IMR-90 (cell line): ENCODE measurements around the gene CYP26B1. TPM values are rescaled to one million over a fixed set of nuclear protein-coding genes. Genes with fewer than 3 reads are reported as not detected.

ENCODE experiments used
- ATAC-seq: fragments of 200-7000 bp; cut with Tn5 transposase; 2 replicates; pipeline ENCODE4 v1.9.1; 2020; ENCODE audit warnings: low read depth, mild to moderate bottlenecking, moderate library complexity
- BruUV-seq: library from RNA; stranded (reverse); fragments of 400-500 nt; replicated peaks from 2 replicates; lab custom pipeline; 2021; lab: Mats Ljungman, UMichigan
- CTCF ChIA-PET: fragments of 300-600 bp; formaldehyde crosslinking; extraction: SDS; loops from one replicate; lab custom pipeline; 2021; ENCODE audit warnings: antibody characterized with exemption; lab: Yijun Ruan, JAX
- POLR2A ChIA-PET: fragments of 300-600 bp; sonication (Branson Sonifier 250); formaldehyde crosslinking; loops from one replicate; lab custom pipeline; 2022; ENCODE audit warnings: antibody characterized with exemption; ENCODE audit not compliant: unreplicated experiment; lab: Charles Lee
- DNase-seq: peaks from one replicate; pipeline ENCODE4 v3.0.0; 2013
- H2AFZ ChIP-seq: replicated peaks from 2 replicates; pipeline ENCODE3; 2013; ENCODE audit warnings: low read length, mild to moderate bottlenecking; ENCODE audit not compliant: poor library complexity
- H2AK5ac ChIP-seq: 2 replicates; pipeline ENCODE4 v1.6.1; 2013; ENCODE audit warnings: low read depth, low read length, inconsistent platforms
- H2AK9ac ChIP-seq: replicated peaks from 2 replicates; pipeline ENCODE3; 2013; ENCODE audit warnings: mild to moderate bottlenecking, low read depth, low read length, moderate library complexity; ENCODE audit not compliant: poor library complexity
- H2BK120ac ChIP-seq: 2 replicates; pipeline ENCODE4 v1.6.1; 2013; ENCODE audit warnings: low read depth, low read length, inconsistent platforms
- H2BK15ac ChIP-seq: 3 replicates; pipeline ENCODE4 v1.6.1; 2013; ENCODE audit warnings: low read depth, low read length, inconsistent platforms
- H2BK20ac ChIP-seq: 2 replicates; pipeline ENCODE4 v1.6.1; 2013; ENCODE audit warnings: low read depth, mild to moderate bottlenecking, inconsistent platforms, low read length, moderate library complexity
- H2BK5ac ChIP-seq: 2 replicates; pipeline ENCODE4 v1.6.1; 2013; ENCODE audit warnings: mild to moderate bottlenecking, low read depth, low read length, inconsistent platforms; ENCODE audit not compliant: poor library complexity, severe bottlenecking
- H3K14ac ChIP-seq: replicated peaks from 2 replicates; pipeline ENCODE4 v1.6.1; 2013; ENCODE audit warnings: low read depth, low read length, inconsistent platforms
- H3K18ac ChIP-seq: 2 replicates; pipeline ENCODE4 v1.6.1; 2013; ENCODE audit warnings: low read depth, low read length, control low read depth
- H3K23ac ChIP-seq: 2 replicates; pipeline ENCODE4 v1.6.1; 2013; ENCODE audit warnings: low read depth, low read length, inconsistent platforms
- H3K27ac ChIP-seq: 2 replicates; pipeline ENCODE4 v1.5.1; 2013; ENCODE audit warnings: mild to moderate bottlenecking, control low read depth, low read length; ENCODE audit not compliant: insufficient read depth
- H3K27me3 ChIP-seq: 2 replicates; pipeline ENCODE4 v1.6.1; 2013; ENCODE audit warnings: low read length; ENCODE audit not compliant: control insufficient read depth, insufficient read depth
- H3K36me3 ChIP-seq: 2 replicates; pipeline ENCODE4 v1.6.1; 2013; ENCODE audit warnings: low read length, mixed read lengths; ENCODE audit not compliant: control insufficient read depth, insufficient read depth
- H3K4ac ChIP-seq: 2 replicates; pipeline ENCODE4 v1.6.1; 2013; ENCODE audit warnings: low read depth, low read length, inconsistent platforms
- H3K4me1 ChIP-seq: 2 replicates; pipeline ENCODE4 v1.6.1; 2013; ENCODE audit warnings: low read length, mixed read lengths; ENCODE audit not compliant: control insufficient read depth, insufficient read depth
- H3K4me2 ChIP-seq: 2 replicates; pipeline ENCODE4 v1.6.1; 2013; ENCODE audit warnings: low read depth, mild to moderate bottlenecking, control low read depth, low read length, moderate library complexity
- H3K4me3 ChIP-seq: 2 replicates; pipeline ENCODE4 v1.5.1; 2013; ENCODE audit warnings: low read depth, mild to moderate bottlenecking, control low read depth, low read length, moderate library complexity; ENCODE audit not compliant: insufficient read depth
- H3K56ac ChIP-seq: 2 replicates; pipeline ENCODE4 v1.6.1; 2013; ENCODE audit warnings: low read length, inconsistent platforms; ENCODE audit not compliant: insufficient read depth; ENCODE audit errors: extremely low read depth
- H3K79me1 ChIP-seq, 2 experiments: 2 replicates each; pipeline ENCODE4 v1.6.1; 2013; ENCODE audit warnings: low read length in 2 of 2, inconsistent platforms in 1 of 2, low read depth in 1 of 2
- H3K9ac ChIP-seq: 2 replicates; pipeline ENCODE4 v1.6.1; 2013; ENCODE audit warnings: low read depth, low read length, control low read depth
- H3K9me1 ChIP-seq: 2 replicates; pipeline ENCODE4 v1.6.1; 2013; ENCODE audit warnings: low read length, inconsistent platforms; ENCODE audit not compliant: insufficient read depth
- H3K9me3 ChIP-seq: 2 replicates; pipeline ENCODE4 v1.6.1; 2013; ENCODE audit warnings: low read length; ENCODE audit not compliant: control insufficient read depth, insufficient read depth
- H4K20me1 ChIP-seq: 2 replicates; pipeline ENCODE4 v1.6.1; 2013; ENCODE audit warnings: low read length, inconsistent platforms; ENCODE audit not compliant: insufficient read depth
- H4K5ac ChIP-seq: 2 replicates; pipeline ENCODE4 v1.6.1; 2013; ENCODE audit warnings: mild to moderate bottlenecking, low read depth, low read length, control low read depth
- H4K8ac ChIP-seq, 2 experiments: 2 replicates each; pipeline ENCODE4 v1.6.1; 2013; ENCODE audit warnings: low read depth in 2 of 2, low read length in 2 of 2, control low read depth in 1 of 2, inconsistent platforms in 1 of 2
- H4K91ac ChIP-seq: 2 replicates; pipeline ENCODE4 v1.6.1; 2013; ENCODE audit warnings: low read depth, low read length, inconsistent platforms; ENCODE audit not compliant: insufficient read depth
- BHLHE40 ChIP-seq: fragments of 150-350 bp; IDR thresholded peaks from 2 replicates; pipeline ENCODE4 v1.6.1; 2016; ENCODE audit warnings: mild to moderate bottlenecking, low read depth, low read length
- CEBPB ChIP-seq: IDR thresholded peaks from 2 replicates; pipeline ENCODE4 v1.6.1; 2012; ENCODE audit warnings: low read depth, low read length, improper control_type of control experiment
- CHD1 ChIP-seq: IDR thresholded peaks from 2 replicates; pipeline ENCODE4 v1.6.1; 2012; ENCODE audit warnings: low read depth, low read length, improper control_type of control experiment
- FOS ChIP-seq: fragments of 150-350 bp; IDR thresholded peaks from 2 replicates; pipeline ENCODE4 v1.6.1; 2016; ENCODE audit warnings: low read depth, low read length
- MAFK ChIP-seq: IDR thresholded peaks from 2 replicates; pipeline ENCODE4 v1.6.1; 2012; ENCODE audit warnings: low read depth, low read length, improper control_type of control experiment
- MAZ ChIP-seq: IDR thresholded peaks from 2 replicates; pipeline ENCODE4 v1.6.1; 2012; ENCODE audit warnings: low read depth, mild to moderate bottlenecking, low read length, improper control_type of control experiment, moderate library complexity, borderline replicate concordance
- MXI1 ChIP-seq: IDR thresholded peaks from 2 replicates; pipeline ENCODE4 v1.6.1; 2012; ENCODE audit warnings: low read depth, mild to moderate bottlenecking, low read length, moderate library complexity, borderline replicate concordance
- NFE2L2 ChIP-seq: fragments of 150-350 bp; IDR thresholded peaks from 2 replicates; pipeline ENCODE4 v1.6.1; 2016; ENCODE audit warnings: low read depth, mild to moderate bottlenecking, low read length
- POLR2A ChIP-seq: IDR thresholded peaks from 2 replicates; pipeline ENCODE4 v1.6.1; 2012; ENCODE audit warnings: mild to moderate bottlenecking, low read depth, low read length
- RAD21 ChIP-seq: IDR thresholded peaks from 2 replicates; pipeline ENCODE4 v1.6.1; 2012; ENCODE audit warnings: low read length, improper control_type of control experiment
- RCOR1 ChIP-seq: IDR thresholded peaks from 2 replicates; pipeline ENCODE4 v1.6.1; 2012; ENCODE audit warnings: mild to moderate bottlenecking, low read length, improper control_type of control experiment; ENCODE audit not compliant: insufficient replicate concordance
- RFX5 ChIP-seq: IDR thresholded peaks from 2 replicates; pipeline ENCODE4 v1.8.0; 2012; ENCODE audit warnings: low read depth, mild to moderate bottlenecking, low read length, moderate library complexity
- SMC3 ChIP-seq: fragments of 150-350 bp; IDR thresholded peaks from 2 replicates; pipeline ENCODE4 v1.6.1; 2016; ENCODE audit warnings: low read depth, mild to moderate bottlenecking, antibody characterized with exemption, low read length, moderate library complexity
- WGBS, 2 experiments: methylation state at CpG; one replicate each; pipeline versions ENCODE4 v1.1.5 to v1.1.7; 2013; ENCODE audit warnings: missing lambda C conversion rate in 2 of 2; ENCODE audit not compliant: insufficient read length in 1 of 2; ENCODE audit errors: extremely low coverage in 2 of 2; 5-methylcytosine and 5-hydroxymethylcytosine counted together
- dilution Hi-C: fragments of 300-500 bp; cut with HindIII; formaldehyde crosslinking; loops from one replicate; pipeline ENCODE4 v1.14.3; 2018; ENCODE audit warnings: low sequenced_read_pairs; ENCODE audit not compliant: unreplicated experiment
- in situ Hi-C: fragments of 300-500 bp; cut with MboI; formaldehyde crosslinking; loops from 3 replicates; pipeline ENCODE4 v1.14.3; 2019; ENCODE audit warnings: low sequenced_read_pairs, inconsistent platforms, mixed read lengths
- intact Hi-C: fragments of 100-400 bp; cut with micrococcal nuclease; formaldehyde crosslinking; loops from 2 replicates; pipeline ENCODE4 v1.10.0; 2022
- polyA plus RNA-seq, 3 experiments: library from polyadenylated mRNA; depleted of rRNA; stranded (reverse); fragments of >200 nt; gene quantifications; 2 replicates each; pipeline ENCODE4 v1.2.3, GENCODE V29; 2012; ENCODE audit warnings: low replicate concordance in 1 of 3
- total RNA-seq: library from RNA; depleted of rRNA; stranded (reverse); fragments of >200 nt; gene quantifications from 2 replicates; pipeline ENCODE4 v1.2.3, GENCODE V29; 2012
- TF ChIP-seq, protein P1 (sequence below): fragments of 150-350 bp; IDR thresholded peaks from 2 replicates; pipeline ENCODE4 v1.6.1; 2016; ENCODE audit warnings: low read depth, mild to moderate bottlenecking, low read length, moderate library complexity, borderline replicate concordance
- TF ChIP-seq, protein P2 (sequence below): fragments of 150-350 bp; IDR thresholded peaks from 2 replicates; pipeline ENCODE4 v1.6.1; 2017; ENCODE audit warnings: mild to moderate bottlenecking, antibody characterized with exemption, low read length, low read depth

The CYP26B1 gene
- total and polyA plus RNA-seq, 2 of the 4 experiments (the other 2 are of a cell fraction) = 0.02 TPM; not detected in 1

DNA sequence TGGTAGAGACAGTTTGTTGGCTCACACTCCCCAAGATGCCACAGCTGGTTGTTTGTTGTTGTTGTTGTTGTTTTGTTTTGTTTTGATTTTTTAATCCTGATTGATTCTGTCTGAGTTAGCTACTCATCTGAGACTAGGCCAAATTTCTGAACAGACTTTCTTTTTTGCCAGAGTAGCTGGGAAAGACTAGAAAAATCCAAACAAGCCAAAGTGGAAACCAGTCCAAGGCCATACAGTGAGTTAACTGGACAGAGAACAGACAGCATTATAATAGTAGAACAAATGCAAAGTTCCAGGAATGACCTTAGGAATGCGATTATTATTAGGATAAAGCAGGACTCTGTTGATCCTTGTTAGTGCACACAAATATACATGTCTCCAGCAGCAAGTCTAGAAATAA, 43.8 kb upstream of the CYP26B1 start:
- Histone ChIP-seq H4K5ac (no peak overlapping the region), H4K20me1 (no peaks in the 10 kb centered on the region), H2BK15ac (no peak overlapping the region), H2AK9ac (no peak overlapping the region), H3K36me3 (no peaks in the 10 kb centered on the region), H3K4me1 (no peaks in the 10 kb centered on the region), H3K9me1 (peaks cover 2% of the 10 kb centered on the region; the same call in 1 of the 2 replicates), H2BK5ac (no peak overlapping the region), H2AK5ac (no peak overlapping the region), H2AFZ (no peak overlapping the region), H3K56ac (no peak overlapping the region), H3K79me1 (no peaks in the 10 kb centered on the region), H3K18ac (no peak overlapping the region), H3K4me3 (no peak overlapping the region), H2BK20ac (no peak overlapping the region), H3K9me3 (peaks cover 3% of the 10 kb centered on the region; the same call in 1 of the 2 replicates), H3K4me2 (no peak overlapping the region), H4K91ac (no peak overlapping the region), H2BK120ac (no peak overlapping the region), H4K8ac (no peak overlapping the region), H3K23ac (no peak overlapping the region), H3K14ac (no peak overlapping the region), H3K27me3 (no peaks in the 10 kb centered on the region), H3K9ac (no peak overlapping the region), H3K4ac (no peak overlapping the region), H3K27ac (no peak overlapping the region)
- TF ChIP-seq POLR2A (no peak), RFX5 (no peak), NFE2L2 (no peak), MAFK (no peak), CHD1 (no peak), RAD21 (no peak), RCOR1 (no peak), CEBPB (no peak), MXI1 (no peak), BHLHE40 (no peak), SMC3 (no peak), FOS (no peak), MAZ (no peak)
- TF ChIP-seq, protein P1, sequence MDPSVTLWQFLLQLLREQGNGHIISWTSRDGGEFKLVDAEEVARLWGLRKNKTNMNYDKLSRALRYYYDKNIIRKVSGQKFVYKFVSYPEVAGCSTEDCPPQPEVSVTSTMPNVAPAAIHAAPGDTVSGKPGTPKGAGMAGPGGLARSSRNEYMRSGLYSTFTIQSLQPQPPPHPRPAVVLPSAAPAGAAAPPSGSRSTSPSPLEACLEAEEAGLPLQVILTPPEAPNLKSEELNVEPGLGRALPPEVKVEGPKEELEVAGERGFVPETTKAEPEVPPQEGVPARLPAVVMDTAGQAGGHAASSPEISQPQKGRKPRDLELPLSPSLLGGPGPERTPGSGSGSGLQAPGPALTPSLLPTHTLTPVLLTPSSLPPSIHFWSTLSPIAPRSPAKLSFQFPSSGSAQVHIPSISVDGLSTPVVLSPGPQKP = no peak
- TF ChIP-seq, protein P2, sequence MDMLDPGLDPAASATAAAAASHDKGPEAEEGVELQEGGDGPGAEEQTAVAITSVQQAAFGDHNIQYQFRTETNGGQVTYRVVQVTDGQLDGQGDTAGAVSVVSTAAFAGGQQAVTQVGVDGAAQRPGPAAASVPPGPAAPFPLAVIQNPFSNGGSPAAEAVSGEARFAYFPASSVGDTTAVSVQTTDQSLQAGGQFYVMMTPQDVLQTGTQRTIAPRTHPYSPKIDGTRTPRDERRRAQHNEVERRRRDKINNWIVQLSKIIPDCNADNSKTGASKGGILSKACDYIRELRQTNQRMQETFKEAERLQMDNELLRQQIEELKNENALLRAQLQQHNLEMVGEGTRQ = no peak
- dilution Hi-C loops = no loop called here
- intact Hi-C loops = no loop called here
- ChIA-PET CTCF (no interaction called here), POLR2A (no interaction called here)
- ATAC-seq (no peak), DNase-seq (no peak)
- no TSS peak for BruUV-seq
- no CpG with 5 or more reads among the region's 1 CpG for WGBS, 2 experiments
- in situ Hi-C loops = no loop called here
